Measurements from ENCODE around the gene RARRES1. TPM values are rescaled to one million over a fixed set of nuclear protein-coding genes. Genes with fewer than 3 reads are reported as not detected.
A peak's percentile ranks its signal among the peaks of the same experiment; 100 is the strongest.

Gene RARRES1, protein sequence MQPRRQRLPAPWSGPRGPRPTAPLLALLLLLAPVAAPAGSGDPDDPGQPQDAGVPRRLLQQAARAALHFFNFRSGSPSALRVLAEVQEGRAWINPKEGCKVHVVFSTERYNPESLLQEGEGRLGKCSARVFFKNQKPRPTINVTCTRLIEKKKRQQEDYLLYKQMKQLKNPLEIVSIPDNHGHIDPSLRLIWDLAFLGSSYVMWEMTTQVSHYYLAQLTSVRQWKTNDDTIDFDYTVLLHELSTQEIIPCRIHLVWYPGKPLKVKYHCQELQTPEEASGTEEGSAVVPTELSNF
- total RNA-seq: 22.3 TPM
- long read RNA-seq, transcript RARRES1-201 (6 exons, 1,952 nt): major isoform, 17 of 23 reads
- long read RNA-seq, partial matches to known transcripts: 0 of 23 reads
- long read RNA-seq, other reads (novel, unspliced or antisense): 6 of 23 reads

DNA sequence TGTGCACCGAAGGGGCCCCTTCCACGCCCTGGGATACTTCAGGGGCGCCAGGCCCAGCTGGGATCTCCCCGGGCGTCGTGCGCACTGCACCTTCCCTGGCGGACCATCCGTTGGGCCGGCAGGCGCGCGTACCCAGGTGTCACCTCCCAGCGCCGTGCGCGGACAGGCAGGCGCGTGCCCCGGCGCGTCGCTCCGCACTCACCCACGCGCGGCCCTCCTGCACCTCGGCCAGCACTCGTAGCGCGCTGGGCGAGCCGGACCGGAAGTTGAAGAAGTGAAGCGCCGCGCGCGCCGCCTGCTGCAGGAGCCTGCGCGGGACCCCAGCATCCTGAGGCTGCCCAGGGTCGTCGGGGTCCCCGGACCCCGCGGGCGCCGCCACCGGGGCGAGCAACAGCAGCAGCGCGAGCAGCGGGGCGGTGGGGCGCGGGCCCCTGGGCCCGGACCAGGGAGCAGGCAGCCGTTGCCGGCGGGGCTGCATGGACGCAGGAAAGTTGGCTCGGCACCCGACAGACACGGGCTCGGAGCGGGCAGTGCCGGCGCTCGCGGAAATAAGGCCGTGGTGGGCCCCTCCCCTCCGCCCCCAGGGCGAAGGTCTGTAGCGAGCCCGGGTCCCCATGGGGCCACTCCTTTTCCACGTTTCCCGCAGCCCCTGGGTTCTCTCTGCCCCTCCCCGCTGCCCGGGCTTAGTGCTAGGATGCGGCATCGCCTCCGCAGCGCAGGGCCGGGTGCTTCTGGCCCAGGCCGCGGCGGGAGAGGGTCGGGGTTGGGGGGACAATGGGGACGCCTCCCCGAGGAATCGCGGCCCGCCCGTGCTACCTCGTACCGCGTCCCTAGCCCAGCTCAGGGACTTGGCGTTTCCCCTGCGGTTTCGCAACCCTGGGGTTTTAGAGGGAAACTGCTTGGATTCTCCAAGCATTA, at the start of gene RARRES1:
TSS of gene RARRES1 (minus strand) at position 520 of the 918 bp plus-strand sequence. CDS start at position 478, 42 bp downstream.
- intact Hi-C loops (cut with DNase I): loop anchor here (5.0 kb wide), 1 partner anchor 40 kb away; no protein-coding TSS in a partner anchor
- DNase-seq (ENCODE audit: missing footprints): peak; percentile 94
- peak; percentile 75 for ATAC-seq

DNA sequence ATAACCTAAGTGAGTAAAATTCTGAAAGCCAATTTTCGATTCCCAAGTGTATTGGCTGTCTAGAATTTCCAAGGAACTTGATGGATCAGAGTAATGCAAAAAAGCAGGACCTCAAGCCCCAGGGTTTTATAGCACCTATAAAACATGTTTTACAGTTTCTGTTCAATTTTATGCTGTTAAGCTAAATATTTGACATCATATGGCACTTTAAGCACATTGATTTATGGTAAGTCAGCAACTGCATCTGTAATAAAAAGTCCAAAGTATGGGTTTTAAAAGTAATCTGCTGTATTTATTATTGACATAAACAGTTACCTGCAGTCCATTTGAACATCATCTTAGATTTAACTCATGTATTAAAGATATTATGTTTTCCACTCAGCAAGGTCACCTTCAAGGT, 49.6 kb upstream of the RARRES1 start:
- ATAC-seq: no peak
- intact Hi-C loops (cut with DNase I): no loop called here
- no peak for DNase-seq (ENCODE audit: missing footprints)

DNA sequence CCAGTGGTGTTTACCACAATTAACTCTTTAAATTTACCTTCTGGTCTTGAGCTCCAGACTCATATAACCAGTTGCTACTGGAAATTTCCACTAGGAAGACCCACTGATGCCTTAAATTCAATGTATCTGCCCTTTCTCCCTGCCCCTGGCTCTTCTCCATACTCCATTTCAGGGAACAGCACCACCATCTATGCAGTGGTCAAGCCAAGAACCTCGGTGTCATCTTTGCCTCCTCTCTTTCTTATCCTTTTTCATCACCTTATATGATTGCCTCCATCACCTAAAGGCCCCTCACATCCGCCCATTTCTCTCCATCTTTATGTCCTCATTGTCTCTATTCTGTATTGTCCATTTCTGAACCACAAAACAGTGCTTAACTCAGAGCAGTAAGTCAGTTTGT, 48.9 kb upstream of the RARRES1 start:
- ATAC-seq (no peak), DNase-seq (ENCODE audit: missing footprints) (no peak)
- intact Hi-C loops (cut with DNase I): no loop called here

DNA sequence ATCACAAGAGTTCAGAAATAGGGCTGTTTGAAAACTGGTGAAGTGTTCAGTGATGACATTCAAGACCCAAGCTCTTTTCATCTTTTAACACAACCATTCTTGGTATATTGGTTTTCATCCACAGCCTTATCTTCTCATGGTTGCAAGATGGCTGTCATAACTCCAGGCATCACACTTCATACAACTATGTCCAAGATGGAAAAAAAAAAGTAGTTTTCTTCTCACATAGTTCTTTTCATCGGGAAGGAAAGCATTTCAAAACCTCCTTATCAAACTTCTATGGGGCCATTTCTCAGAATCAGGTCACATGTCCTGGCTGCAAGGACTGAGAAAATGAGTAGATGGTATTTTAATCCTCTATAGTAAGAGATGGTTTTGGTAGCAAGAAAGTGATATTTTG, 48.5 kb upstream of the RARRES1 start:
- no peak for ATAC-seq
- DNase-seq (ENCODE audit: missing footprints): no peak
- intact Hi-C loops (cut with DNase I): no loop called here

DNA sequence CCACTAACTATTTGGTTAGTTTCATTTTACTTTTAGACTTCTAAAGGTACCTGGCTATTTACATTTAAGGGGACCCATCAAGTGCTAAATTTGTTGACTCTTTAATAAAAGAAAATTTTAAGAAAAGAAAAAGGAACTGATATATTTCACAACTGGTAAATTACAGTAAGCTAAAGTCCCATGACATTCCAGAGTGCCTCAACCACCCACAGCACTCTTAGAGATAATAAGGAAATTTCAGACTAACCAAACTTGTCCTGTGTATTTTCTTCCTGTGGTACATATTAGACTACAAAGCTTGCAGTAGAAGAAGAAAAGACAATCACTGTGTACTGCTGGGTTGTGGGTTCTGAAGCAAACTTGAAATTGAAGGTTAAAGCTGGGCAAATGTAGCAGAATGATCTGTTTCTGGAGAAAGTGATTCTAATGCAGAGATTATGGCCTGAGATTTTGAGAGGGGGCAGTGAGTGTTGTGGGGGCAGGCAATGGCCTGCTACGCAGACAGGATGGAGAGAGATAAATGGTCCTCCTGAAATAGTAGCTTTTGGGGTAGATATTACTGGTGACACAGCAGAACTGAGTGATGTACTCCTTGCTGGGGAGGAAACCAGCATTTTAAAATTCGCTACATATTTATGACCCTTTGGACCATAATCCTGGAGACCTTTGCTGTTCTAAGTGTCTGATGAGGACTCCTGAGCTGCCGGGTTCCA, 45.1 kb upstream of the RARRES1 start:
- DNase-seq (ENCODE audit: missing footprints): no peak
- intact Hi-C loops (cut with DNase I): no loop called here
- ATAC-seq: no peak

DNA sequence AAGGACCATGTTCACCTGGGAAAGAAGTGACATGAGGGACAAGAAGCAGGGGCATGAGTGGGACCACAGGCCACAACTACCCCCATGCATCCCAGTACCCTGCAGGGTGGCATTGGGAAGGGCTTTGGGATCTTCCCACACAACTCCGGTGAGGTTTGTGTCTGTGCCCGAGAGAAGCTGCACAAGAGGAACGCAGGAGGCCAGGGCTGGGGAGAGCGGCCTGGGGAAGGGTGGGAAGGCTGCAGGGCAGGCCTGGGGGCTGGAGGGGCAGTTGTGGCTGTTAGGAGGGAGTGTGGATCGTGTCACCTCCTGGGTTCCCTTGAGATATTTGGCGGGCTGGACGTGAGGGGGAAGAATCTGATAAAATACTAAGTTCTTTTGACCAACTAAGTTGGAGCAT, 44.3 kb upstream of the RARRES1 start:
- intact Hi-C loops (cut with DNase I): no loop called here
- ATAC-seq (no peak), DNase-seq (ENCODE audit: missing footprints) (no peak)

DNA sequence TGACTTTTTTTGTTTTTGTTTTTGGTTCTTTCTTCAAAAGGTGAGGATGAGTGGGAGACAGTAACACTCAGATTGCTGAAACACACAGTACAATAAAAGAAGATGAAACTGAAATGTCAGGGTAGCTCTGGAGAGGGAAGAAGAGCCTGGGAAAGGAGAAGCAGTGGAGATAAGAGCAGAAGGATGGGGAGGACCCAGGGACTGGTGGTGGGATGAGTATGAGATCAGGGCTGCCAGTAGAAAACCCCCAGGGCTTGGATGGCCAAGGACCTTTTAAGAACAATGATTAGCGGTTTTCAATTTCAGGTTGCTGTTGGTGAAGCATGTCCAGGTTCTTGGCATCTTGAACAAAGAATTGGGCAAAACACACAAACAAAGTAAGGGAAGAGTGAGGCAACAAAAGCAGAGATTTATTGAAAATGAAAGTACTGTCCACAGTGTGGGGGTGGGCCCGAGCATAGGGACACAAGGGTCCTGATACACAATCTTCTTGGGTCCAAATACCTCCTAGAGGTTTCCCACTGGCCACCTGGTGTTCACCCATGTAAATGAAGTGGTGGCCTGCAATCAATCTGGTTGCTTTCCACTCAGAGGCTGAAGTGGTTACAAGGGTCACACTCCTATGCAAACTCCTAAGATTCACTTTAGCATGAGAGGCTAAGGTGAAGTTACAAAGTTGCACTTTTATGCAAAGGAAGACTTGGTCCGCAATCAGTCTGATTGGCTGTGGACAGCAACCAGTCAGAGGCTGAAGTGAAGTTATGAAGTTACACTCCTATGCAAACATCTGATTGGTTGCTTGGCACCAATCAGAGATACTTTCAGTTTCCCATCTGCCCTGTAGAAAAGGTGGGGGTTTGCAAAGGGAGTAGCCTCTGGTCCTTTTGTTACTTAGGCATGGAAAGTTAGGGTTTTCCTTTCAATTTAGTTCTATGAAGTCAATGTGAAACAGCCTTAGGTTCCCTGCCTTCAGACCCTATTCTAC, 43.5 kb upstream of the RARRES1 start:
- intact Hi-C loops (cut with DNase I): no loop called here
- DNase-seq (ENCODE audit: missing footprints): no peak
- ATAC-seq: no peak

DNA sequence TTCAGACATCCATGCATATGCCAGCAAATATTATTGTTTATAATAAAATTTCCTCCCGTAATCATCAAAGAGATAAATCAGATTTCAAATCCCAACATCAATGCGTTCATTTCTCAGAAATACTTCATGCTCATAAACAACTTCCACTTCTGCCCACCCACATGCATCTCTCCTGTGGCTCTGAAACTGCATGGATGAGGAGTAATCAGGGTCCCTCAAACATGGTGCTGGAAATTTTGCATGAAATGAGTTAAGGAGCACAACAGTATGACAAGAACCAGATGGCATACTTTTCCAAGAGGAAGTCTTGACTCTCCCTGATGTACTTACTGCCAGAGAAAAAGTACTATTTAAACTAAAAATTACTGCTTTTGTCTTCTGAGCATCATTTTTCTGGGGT, 42.7 kb upstream of the RARRES1 start:
- peak; percentile 52 for ATAC-seq
- intact Hi-C loops (cut with DNase I): loop anchor here (5.0 kb wide), 1 partner anchor 43 kb away; the partner anchor contains the start of gene RARRES1

DNA sequence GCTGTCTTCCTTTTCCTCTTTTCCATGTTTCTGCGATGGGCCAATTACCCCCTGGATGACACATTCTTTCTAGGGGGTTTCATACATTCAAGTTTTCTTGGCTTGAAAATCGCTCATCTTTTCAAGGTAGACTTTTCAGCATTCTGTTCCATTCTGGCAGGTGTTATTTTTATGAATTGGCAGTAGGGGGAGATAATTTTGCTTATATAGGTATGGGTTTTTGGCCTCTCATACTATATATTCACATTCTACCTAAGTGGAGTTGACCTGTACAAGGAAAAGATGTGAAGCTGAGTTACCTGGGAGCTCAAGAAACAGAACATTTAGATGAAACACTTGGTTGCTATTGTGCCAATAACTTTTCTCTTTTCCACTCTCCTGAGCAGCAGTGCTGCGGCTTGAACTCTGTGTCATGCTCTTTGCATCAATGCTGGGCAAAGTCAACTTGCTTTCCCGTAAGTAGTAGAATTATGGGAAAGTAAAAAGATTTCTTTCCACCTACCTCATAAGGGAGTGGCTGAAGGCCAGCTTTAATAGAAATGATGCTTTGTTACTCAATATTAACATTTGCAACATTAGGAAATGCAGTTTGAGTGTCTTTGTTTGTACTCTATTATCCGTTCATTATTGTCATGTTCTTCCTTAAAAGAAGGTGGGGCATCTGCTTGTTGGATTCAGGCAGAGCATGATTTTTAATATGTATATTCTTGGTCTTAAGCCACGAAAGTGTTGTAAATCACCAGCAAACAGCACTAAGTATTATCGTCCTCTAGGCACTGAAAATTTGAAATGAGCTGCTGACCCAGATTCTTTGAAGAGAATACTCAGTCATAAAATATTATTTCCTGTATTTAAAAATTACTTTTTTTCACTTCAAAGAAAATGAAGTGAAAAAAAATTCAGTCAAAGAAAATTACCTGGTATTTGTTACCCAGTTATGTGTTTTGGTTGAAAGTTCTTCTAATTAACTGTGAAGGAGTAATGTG, 41.9 kb upstream of the RARRES1 start:
- peak; percentile 58 for ATAC-seq
- no peak for DNase-seq (ENCODE audit: missing footprints)
- intact Hi-C loops (cut with DNase I): loop anchor here (5.0 kb wide), 1 partner anchor 42 kb away; the partner anchor contains the start of gene RARRES1

More for the DNA sequence above, 42.7 kb upstream of the RARRES1 start:
- DNase-seq (ENCODE audit: missing footprints): no peak

DNA sequence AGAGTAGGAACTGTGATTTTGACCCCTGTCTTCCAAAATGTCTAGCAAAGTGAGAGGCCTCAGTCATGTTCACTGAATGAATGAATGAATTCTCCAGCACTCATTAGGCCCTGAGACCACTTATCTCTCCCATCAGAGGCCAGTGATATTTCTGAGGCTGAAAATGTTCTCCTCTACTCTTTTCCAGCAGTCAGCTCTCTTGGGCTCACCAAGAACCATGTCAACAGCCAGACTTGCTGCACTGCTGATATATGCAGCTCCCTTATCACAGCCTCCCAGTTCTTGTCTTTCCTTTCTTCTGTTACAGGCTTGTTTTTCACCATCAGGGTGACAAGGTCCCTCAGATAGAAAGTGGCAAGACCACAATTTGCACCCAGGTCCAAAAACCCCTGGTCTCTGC, 40.9 kb upstream of the RARRES1 start:
- DNase-seq (ENCODE audit: missing footprints): no peak
- no peak for ATAC-seq
- intact Hi-C loops (cut with DNase I): loop anchor here (5.0 kb wide), 1 partner anchor 41 kb away; the partner anchor contains the start of gene RARRES1

DNA sequence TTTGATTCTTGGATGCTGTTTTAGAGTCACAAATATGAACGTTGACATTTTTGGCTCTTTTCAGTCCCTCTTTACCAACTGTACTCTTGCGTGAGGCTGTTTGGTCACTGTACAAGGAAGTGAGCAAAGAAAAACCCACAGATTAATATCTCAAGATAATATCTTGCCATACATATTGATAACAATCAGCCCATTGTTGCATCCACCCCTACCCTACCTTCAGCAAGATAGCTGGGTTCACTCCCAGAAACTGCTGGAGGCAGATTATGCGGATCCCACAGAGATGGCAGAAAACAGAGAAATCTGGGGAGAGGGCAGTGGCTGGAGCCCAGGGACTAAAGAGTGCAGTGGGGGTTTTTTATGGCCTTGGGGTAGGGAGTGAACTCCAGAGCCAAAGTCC, 39.7 kb upstream of the RARRES1 start:
- no peak for ATAC-seq
- no peak for DNase-seq (ENCODE audit: missing footprints)
- intact Hi-C loops (cut with DNase I): loop anchor here (5.0 kb wide), 1 partner anchor 40 kb away; the partner anchor contains the start of gene RARRES1

DNA sequence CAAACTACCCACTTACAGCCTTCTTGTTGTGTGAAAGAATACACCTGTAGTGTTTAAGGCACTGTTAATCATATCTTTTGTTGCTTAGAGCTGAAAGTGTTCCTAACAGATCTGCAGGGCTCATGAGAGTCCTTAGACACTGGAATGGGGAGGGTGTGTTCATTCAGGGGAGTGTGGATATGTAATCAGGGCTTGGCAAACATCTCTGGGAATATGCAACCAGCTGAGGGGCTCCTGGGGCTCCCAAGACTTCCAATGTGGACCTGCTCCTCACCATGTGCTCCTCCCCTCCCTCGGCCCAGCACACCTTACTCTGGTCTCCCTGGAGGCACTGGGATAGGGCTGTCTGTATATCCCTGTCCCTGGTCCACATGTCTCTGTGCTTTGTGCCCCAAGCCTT, 39.3 kb upstream of the RARRES1 start:
- intact Hi-C loops (cut with DNase I): loop anchor here (5.0 kb wide), 1 partner anchor 39 kb away; the partner anchor contains the start of gene RARRES1
- ATAC-seq (no peak), DNase-seq (ENCODE audit: missing footprints) (no peak)

DNA sequence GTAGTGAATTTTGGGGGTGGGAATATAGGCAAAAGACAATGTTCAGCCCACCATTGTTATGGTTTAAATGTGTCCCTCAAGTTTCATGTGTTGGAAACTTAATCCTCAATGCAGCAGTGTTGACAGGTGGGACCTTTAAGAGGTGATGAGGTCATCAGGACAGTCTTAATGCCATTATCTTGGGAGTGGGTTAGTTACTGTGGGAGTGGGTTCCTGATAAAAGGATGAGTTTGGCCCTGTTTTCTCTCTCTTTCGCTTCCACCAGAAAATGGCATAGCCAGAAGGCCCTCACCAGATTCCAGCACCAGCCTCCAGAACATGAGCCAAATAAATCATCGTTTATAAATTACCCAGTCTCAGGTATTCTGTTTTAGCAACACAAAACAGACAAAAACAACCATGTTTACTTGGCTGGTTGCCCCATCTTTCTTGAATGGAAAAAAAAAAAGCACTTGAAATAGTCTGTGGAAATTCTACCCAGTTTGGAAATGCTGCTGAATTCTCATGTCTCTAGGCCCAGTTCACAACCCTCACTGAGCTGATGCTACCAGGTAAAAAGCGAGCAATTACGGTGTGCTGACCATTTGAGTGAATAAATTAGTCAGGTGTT, 38.6 kb upstream of the RARRES1 start:
- ATAC-seq (no peak), DNase-seq (ENCODE audit: missing footprints) (no peak)
- intact Hi-C loops (cut with DNase I): loop anchor here (5.0 kb wide), 1 partner anchor 39 kb away; the partner anchor contains the start of gene RARRES1

DNA sequence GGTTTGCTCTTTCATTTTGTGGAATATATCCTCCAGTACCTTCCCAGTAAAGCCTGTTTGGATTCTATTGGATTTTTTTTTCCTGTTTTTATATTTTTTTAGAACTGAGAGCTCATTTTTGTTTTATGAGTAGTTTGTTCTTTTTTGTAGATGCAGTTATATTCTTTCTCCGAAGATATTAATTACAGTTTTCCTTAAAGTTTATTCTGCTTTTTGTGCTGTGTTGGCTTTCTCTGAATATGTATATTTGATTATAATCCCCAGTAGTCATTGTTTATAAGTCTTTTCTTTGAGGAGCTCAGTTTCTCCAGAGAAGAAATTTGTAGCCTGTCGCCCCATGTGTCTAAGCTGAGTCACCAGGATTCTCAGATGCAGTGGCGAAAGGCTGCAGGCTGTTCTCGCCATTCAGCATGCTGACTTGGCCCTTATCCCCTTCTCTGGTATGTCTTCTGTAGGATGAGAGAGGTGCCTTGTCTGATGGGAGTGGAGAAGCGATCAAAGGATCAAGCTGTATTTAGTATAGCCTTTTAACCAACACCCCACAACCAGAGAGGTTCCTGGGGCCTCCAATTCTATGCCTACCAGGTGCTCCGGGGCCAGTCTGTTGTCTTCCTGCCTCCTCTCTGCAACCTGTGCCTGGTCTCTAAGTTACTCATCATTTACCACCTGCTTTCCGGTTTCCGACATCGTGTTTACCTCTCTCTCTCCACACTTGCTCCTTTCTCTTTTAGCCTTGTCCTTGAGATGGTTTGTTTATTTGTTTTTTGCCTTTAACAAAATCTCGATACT, 37.9 kb upstream of the RARRES1 start:
- ATAC-seq (no peak), DNase-seq (ENCODE audit: missing footprints) (no peak)
- intact Hi-C loops (cut with DNase I): loop anchor here (5.0 kb wide), 1 partner anchor 38 kb away; the partner anchor contains the start of gene RARRES1

DNA sequence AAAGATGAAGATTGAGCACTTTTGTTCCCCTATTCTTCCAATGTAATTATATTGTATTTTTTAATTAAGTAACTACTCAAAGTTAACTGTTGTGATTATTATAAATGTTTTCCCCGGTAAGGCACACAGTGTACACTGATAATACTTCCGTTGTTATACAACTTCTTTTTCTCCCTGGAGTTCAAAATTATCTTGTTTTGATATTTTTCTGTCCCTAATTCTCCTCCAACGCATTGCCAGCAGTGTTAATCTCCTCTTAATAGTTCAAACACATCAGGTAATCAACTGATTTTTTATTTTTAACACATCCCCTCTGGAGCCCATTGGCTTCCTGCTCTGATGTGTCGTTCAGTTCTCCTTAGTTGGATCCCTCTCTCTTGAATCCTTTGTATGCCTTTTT, 37.3 kb upstream of the RARRES1 start:
- ATAC-seq (peak; percentile 25), DNase-seq (ENCODE audit: missing footprints) (no peak)
- intact Hi-C loops (cut with DNase I): no loop called here

All from Right ventricle myocardium inferior (tissue), 1 donor.